HepG2 (cell line): ENCODE data around the gene EPB41L1. TPM values are rescaled to one million over a fixed set of nuclear protein-coding genes. Genes with fewer than 3 reads are reported as not detected.

Experiments
- ATAC-seq: fragments of 200-7000 bp; cut with Tn5 transposase; 3 replicates; pipeline ENCODE4 v1.9.1; 2020; ENCODE audit warnings: mild to moderate bottlenecking, moderate library complexity
- BruUV-seq: library from RNA; stranded (reverse); fragments of 400-500 nt; replicated peaks from 2 replicates; lab custom pipeline; 2021; lab: Mats Ljungman, UMichigan
- CTCF ChIA-PET: fragments of 300-600 bp; formaldehyde crosslinking; extraction: SDS; loops from one replicate; lab custom pipeline; 2021; ENCODE audit warnings: low total read pairs, inconsistent platforms, low intra/inter-chr PET ratio; lab: Yijun Ruan, JAX
- POLR2A ChIA-PET: fragments of 350-600 bp; sonication (Branson Sonifier 250); formaldehyde crosslinking; loops from one replicate; lab custom pipeline; 2020; ENCODE audit warnings: antibody characterized with exemption, inconsistent platforms; lab: Yijun Ruan, JAX
- DNase-seq: peaks from one replicate; pipeline ENCODE4 v3.0.0-alpha.2; 2015; ENCODE audit warnings: low spot score
- FAIRE-seq: peaks from 3 replicates; lab custom pipeline; 2011; peaks lifted over from hg19 to GRCh38; lab: Jason Lieb, UNC
- H2AFZ ChIP-seq: one replicate; pipeline ENCODE4 v1.6.1; 2011; ENCODE audit warnings: low read length, inconsistent platforms
- H3K27ac ChIP-seq: fragments of 300-600 bp; 3 replicates; pipeline ENCODE4 v1.8.0; 2011; ENCODE audit warnings: mixed run types, mild to moderate bottlenecking, mixed read lengths, low read length, inconsistent platforms; ENCODE audit not compliant: insufficient read depth; ENCODE audit errors: extremely low read length
- H3K27me3 ChIP-seq, 2 experiments: fragments of 200-600 bp in 1 of 2; 2 replicates in 1 of 2; 3 replicates in 1 of 2; pipeline versions ENCODE4 v1.6.0 to v1.8.0; 2011; ENCODE audit warnings: low read length in 2 of 2, mild to moderate bottlenecking in 2 of 2, moderate library complexity in 2 of 2, inconsistent platforms in 1 of 2; ENCODE audit not compliant: insufficient read depth in 2 of 2, control insufficient read depth in 1 of 2
- H3K36me3 ChIP-seq, 2 experiments: fragments of 200-600 bp in 1 of 2; replicated peaks in 1 of 2; 2 replicates in 1 of 2; 3 replicates in 1 of 2; pipeline versions ENCODE4 v1.5.1 to v1.8.0; 2011; ENCODE audit warnings: low read length in 2 of 2, inconsistent platforms in 1 of 2; ENCODE audit not compliant: insufficient read depth in 2 of 2, control insufficient read depth in 1 of 2
- H3K4me1 ChIP-seq: 2 replicates; pipeline ENCODE4 v1.5.1; 2012; ENCODE audit warnings: low read length, inconsistent platforms; ENCODE audit not compliant: insufficient read depth
- H3K4me2 ChIP-seq: 2 replicates; pipeline ENCODE4 v1.6.0; 2011; ENCODE audit warnings: low read depth, low read length, inconsistent platforms
- H3K4me3 ChIP-seq, 3 experiments: fragments of 200-600 bp in 1 of 3; sonication (generic), shearing (Covaris generic) in 1 of 3; replicated peaks in 1 of 3; 2 replicates each; pipeline ENCODE4 v1.5.1; 2011 to 2016; ENCODE audit warnings: low read length in 3 of 3, inconsistent platforms in 2 of 3, low read depth in 2 of 3, mild to moderate bottlenecking in 2 of 3, control low read depth in 1 of 3, mixed read lengths in 1 of 3; ENCODE audit not compliant: insufficient read depth in 1 of 3
- H3K79me2 ChIP-seq: one replicate; pipeline ENCODE4 v1.6.1; 2011; ENCODE audit warnings: low read length, inconsistent platforms; ENCODE audit not compliant: insufficient read depth
- H3K9ac ChIP-seq: 2 replicates; pipeline ENCODE4 v1.6.0; 2011; ENCODE audit warnings: mild to moderate bottlenecking, low read depth, low read length, inconsistent platforms; ENCODE audit not compliant: insufficient read depth
- H3K9me3 ChIP-seq: 2 replicates; pipeline ENCODE4 v1.5.1; 2012; ENCODE audit warnings: mild to moderate bottlenecking, low read length
- H4K20me1 ChIP-seq: 2 replicates; pipeline ENCODE4 v1.6.0; 2011; ENCODE audit warnings: inconsistent platforms, mild to moderate bottlenecking, low read length, moderate library complexity; ENCODE audit not compliant: insufficient read depth
- ARNT ChIP-seq: fragments of 450-650 bp; IDR thresholded peaks from 2 replicates; pipeline ENCODE4 v1.6.1; 2017
- DNMT3B ChIP-seq: conservative IDR thresholded peaks from 2 replicates; pipeline ENCODE4 v1.6.1; 2016; ENCODE audit warnings: missing biosample characterization, control low read depth
- ELF1 ChIP-seq: sonication (generic); formaldehyde crosslinking; IDR thresholded peaks from 2 replicates; pipeline ENCODE4 v1.4.0; 2020; ENCODE audit warnings: missing genetic modification reagents
- MTA3 ChIP-seq: sonication (generic); formaldehyde crosslinking; IDR thresholded peaks from 2 replicates; pipeline ENCODE4 v1.4.0; 2020; ENCODE audit warnings: missing genetic modification reagents
- TBX3 ChIP-seq: fragments of 450-650 bp; IDR thresholded peaks from 2 replicates; pipeline ENCODE4 v1.6.1; 2017; ENCODE audit warnings: antibody characterized with exemption, mild to moderate bottlenecking, inconsistent platforms, borderline replicate concordance
- ZNF317 ChIP-seq: sonication (generic); formaldehyde crosslinking; IDR thresholded peaks from 2 replicates; pipeline ENCODE4 v1.5.0; 2020; ENCODE audit warnings: mild to moderate bottlenecking, missing genetic modification reagents
- ZNF607 ChIP-seq: sonication (generic); formaldehyde crosslinking; IDR thresholded peaks from 2 replicates; pipeline ENCODE4 v1.5.1; 2020; ENCODE audit warnings: missing genetic modification reagents, mild to moderate bottlenecking, borderline replicate concordance
- WGBS: methylation state at CpG from one replicate; pipeline ENCODE4 v1.1.6; 2017; ENCODE audit warnings: low lambda C conversion rate; 5-methylcytosine and 5-hydroxymethylcytosine counted together
- in situ Hi-C: cut with HindIII; loops from 2 replicates; pipeline ENCODE4 v1.10.0; 2017; ENCODE audit warnings: low pct_unique_long_range_greater_than_20kb; ENCODE audit not compliant: extremely low pct_ligation_motif_present
- intact Hi-C: fragments of 100-400 bp; cut with micrococcal nuclease; formaldehyde crosslinking; loops from one replicate; pipeline ENCODE4 v1.10.0; 2022; ENCODE audit not compliant: unreplicated experiment
- polyA plus RNA-seq, 8 experiments: library from polyadenylated mRNA; depleted of rRNA in 3 of 8; stranded (reverse) in 7 of 8; unstranded in 1 of 8; fragments of >200 nt; fragmentation: Illumina TruSeq in 4 of 8; extraction: Trizol in 4 of 8; gene quantifications; 2 replicates each; pipeline versions ENCODE4 v1.2.1 to v1.2.3, GENCODE V29; 2011 to 2016; ENCODE audit warnings: low read depth in 4 of 8, missing spikeins in 1 of 8, mixed read lengths in 1 of 8; ENCODE audit not compliant: insufficient read depth in 1 of 8
- total RNA-seq, 5 experiments: library from RNA; depleted of rRNA; stranded (reverse); fragments of >200 nt; fragmentation: Illumina TruSeq; extraction: Trizol; gene quantifications; 2 replicates each; pipeline ENCODE4 v1.2.3, GENCODE V29; 2016; ENCODE audit warnings: low read depth in 1 of 5
- TF ChIP-seq, protein P1 (sequence below): sonication (generic); formaldehyde crosslinking; IDR thresholded peaks from 2 replicates; pipeline ENCODE4 v1.4.0; 2020; ENCODE audit warnings: missing genetic modification reagents, mild to moderate bottlenecking, borderline replicate concordance
- TF ChIP-seq, protein P2 (sequence below): sonication (generic); formaldehyde crosslinking; IDR thresholded peaks from 2 replicates; pipeline ENCODE4 v1.4.0; 2020; ENCODE audit warnings: missing genetic modification reagents, borderline replicate concordance
- TF ChIP-seq, protein P3 (sequence below): sonication (generic); formaldehyde crosslinking; IDR thresholded peaks from 2 replicates; pipeline ENCODE4 v1.5.1; 2020; ENCODE audit warnings: missing genetic modification reagents, mild to moderate bottlenecking, borderline replicate concordance

Gene EPB41L1
- total and polyA plus RNA-seq, 2 of the 13 experiments (the other 11 are each of a cell fraction or from before 2014, with no cell fraction given) = 16.7 to 39.0 TPM

DNA sequence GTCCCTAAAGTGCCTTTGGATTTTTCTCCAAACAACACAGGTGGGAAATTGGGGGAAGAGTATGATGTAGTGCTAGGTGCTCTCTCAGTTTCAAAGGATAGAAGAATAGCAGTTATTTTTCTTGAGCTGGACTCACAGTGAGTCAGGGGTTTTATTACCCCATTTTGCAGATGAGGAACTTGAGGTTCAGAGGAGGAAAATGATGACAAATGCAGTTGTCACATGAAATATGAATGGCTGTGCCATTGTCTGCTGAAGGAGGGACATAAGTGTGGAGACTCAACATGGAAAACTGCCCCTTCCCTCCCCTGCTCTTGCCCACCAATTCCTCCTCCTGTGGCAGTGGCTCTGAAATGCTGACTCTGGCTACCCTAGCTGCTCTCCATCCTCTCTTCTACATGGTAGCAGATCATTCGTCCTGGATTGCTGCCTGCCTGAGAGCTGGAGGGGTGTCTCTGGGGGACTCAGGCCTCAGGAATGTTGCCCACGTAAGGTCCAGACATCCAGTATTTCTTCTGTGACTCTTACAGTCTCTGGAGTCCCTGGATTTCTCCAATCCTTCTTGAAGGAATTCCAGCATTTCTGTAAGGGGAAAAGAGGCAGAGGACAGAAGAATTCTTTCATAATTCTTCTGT is 37.6 kb upstream of the EPB41L1 start:
- no peaks in the 10 kb centered on the region for H3K4me1 ChIP-seq
- ChIA-PET CTCF (no interaction called here), POLR2A (no interaction called here)
- no peaks in the 10 kb centered on the region for H3K79me2 ChIP-seq
- H3K27ac ChIP-seq = no peak overlapping the region
- H2AFZ ChIP-seq = no peak overlapping the region
- TF ChIP-seq ARNT (no peak), DNMT3B (no peak), ZNF607 (CRISPR knock-in tag) (no peak), ZNF317 (no peak), MTA3 (no peak), TBX3 (no peak), ELF1 (no peak)
- TF ChIP-seq, protein P1, sequence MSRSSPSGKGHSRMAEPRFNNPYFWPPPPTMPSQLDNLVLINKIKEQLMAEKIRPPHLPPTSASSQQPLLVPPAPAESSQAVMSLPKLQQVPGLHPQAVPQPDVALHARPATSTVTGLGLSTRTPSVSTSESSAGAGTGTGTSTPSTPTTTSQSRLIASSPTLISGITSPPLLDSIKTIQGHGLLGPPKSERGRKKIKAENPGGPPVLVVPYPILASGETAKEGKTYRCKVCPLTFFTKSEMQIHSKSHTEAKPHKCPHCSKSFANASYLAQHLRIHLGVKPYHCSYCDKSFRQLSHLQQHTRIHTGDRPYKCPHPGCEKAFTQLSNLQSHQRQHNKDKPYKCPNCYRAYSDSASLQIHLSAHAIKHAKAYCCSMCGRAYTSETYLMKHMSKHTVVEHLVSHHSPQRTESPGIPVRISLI = no peak
- TF ChIP-seq, protein P2, sequence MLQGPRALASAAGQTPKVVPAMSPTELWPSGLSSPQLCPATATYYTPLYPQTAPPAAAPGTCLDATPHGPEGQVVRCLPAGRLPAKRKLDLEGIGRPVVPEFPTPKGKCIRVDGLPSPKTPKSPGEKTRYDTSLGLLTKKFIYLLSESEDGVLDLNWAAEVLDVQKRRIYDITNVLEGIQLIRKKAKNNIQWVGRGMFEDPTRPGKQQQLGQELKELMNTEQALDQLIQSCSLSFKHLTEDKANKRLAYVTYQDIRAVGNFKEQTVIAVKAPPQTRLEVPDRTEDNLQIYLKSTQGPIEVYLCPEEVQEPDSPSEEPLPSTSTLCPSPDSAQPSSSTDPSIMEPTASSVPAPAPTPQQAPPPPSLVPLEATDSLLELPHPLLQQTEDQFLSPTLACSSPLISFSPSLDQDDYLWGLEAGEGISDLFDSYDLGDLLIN (CRISPR knock-in tag) = no peak
- TF ChIP-seq, protein P3, sequence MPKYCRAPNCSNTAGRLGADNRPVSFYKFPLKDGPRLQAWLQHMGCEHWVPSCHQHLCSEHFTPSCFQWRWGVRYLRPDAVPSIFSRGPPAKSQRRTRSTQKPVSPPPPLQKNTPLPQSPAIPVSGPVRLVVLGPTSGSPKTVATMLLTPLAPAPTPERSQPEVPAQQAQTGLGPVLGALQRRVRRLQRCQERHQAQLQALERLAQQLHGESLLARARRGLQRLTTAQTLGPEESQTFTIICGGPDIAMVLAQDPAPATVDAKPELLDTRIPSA (CRISPR knock-in tag) = no peak
- no peak overlapping the region for H3K4me2 ChIP-seq
- H3K9ac ChIP-seq = no peak overlapping the region
- FAIRE-seq = no peak
- no peaks in the 10 kb centered on the region for H3K36me3 ChIP-seq
- H4K20me1 ChIP-seq = no peaks in the 10 kb centered on the region
- 28% methylated on average over 2 of the region's 2 CpGs for WGBS
- no peak for ATAC-seq
- no peaks in the 10 kb centered on the region for H3K9me3 ChIP-seq
- H3K27me3 ChIP-seq = peaks cover 5 to 38% of the 10 kb centered on the region in 2 experiments; a peak in 4 of 5 replicates
- in situ Hi-C loops (no loop called here), intact Hi-C loops (no loop called here)
- no peak overlapping the region for H3K4me3 ChIP-seq
- BruUV-seq = no TSS peak
- DNase-seq = no peak
